IMR-90 (cell line): ENCODE measurements around the gene ARL10. TPM values are rescaled to one million over a fixed set of nuclear protein-coding genes. Genes with fewer than 3 reads are reported as not detected.

Experiments used
- ATAC-seq: fragments of 200-7000 bp; cut with Tn5 transposase; 2 replicates; pipeline ENCODE4 v1.9.1; 2020; ENCODE audit warnings: low read depth, mild to moderate bottlenecking, moderate library complexity
- BruUV-seq: library from RNA; stranded (reverse); fragments of 400-500 nt; replicated peaks from 2 replicates; lab custom pipeline; 2021; lab: Mats Ljungman, UMichigan
- CTCF ChIA-PET: fragments of 300-600 bp; formaldehyde crosslinking; extraction: SDS; loops from one replicate; lab custom pipeline; 2021; ENCODE audit warnings: antibody characterized with exemption; lab: Yijun Ruan, JAX
- POLR2A ChIA-PET: fragments of 300-600 bp; sonication (Branson Sonifier 250); formaldehyde crosslinking; loops from one replicate; lab custom pipeline; 2022; ENCODE audit warnings: antibody characterized with exemption; ENCODE audit not compliant: unreplicated experiment; lab: Charles Lee
- DNase-seq: peaks from one replicate; pipeline ENCODE4 v3.0.0; 2013
- H2AFZ ChIP-seq: replicated peaks from 2 replicates; pipeline ENCODE3; 2013; ENCODE audit warnings: low read length, mild to moderate bottlenecking; ENCODE audit not compliant: poor library complexity
- H2AK5ac ChIP-seq: 2 replicates; pipeline ENCODE4 v1.6.1; 2013; ENCODE audit warnings: low read depth, low read length, inconsistent platforms
- H2AK9ac ChIP-seq: replicated peaks from 2 replicates; pipeline ENCODE3; 2013; ENCODE audit warnings: mild to moderate bottlenecking, low read depth, low read length, moderate library complexity; ENCODE audit not compliant: poor library complexity
- H2BK120ac ChIP-seq: 2 replicates; pipeline ENCODE4 v1.6.1; 2013; ENCODE audit warnings: low read depth, low read length, inconsistent platforms
- H2BK15ac ChIP-seq: 3 replicates; pipeline ENCODE4 v1.6.1; 2013; ENCODE audit warnings: low read depth, low read length, inconsistent platforms
- H2BK20ac ChIP-seq: 2 replicates; pipeline ENCODE4 v1.6.1; 2013; ENCODE audit warnings: low read depth, mild to moderate bottlenecking, inconsistent platforms, low read length, moderate library complexity
- H2BK5ac ChIP-seq: 2 replicates; pipeline ENCODE4 v1.6.1; 2013; ENCODE audit warnings: mild to moderate bottlenecking, low read depth, low read length, inconsistent platforms; ENCODE audit not compliant: poor library complexity, severe bottlenecking
- H3K14ac ChIP-seq: replicated peaks from 2 replicates; pipeline ENCODE4 v1.6.1; 2013; ENCODE audit warnings: low read depth, low read length, inconsistent platforms
- H3K18ac ChIP-seq: 2 replicates; pipeline ENCODE4 v1.6.1; 2013; ENCODE audit warnings: low read depth, low read length, control low read depth
- H3K23ac ChIP-seq: 2 replicates; pipeline ENCODE4 v1.6.1; 2013; ENCODE audit warnings: low read depth, low read length, inconsistent platforms
- H3K27ac ChIP-seq: 2 replicates; pipeline ENCODE4 v1.5.1; 2013; ENCODE audit warnings: mild to moderate bottlenecking, control low read depth, low read length; ENCODE audit not compliant: insufficient read depth
- H3K27me3 ChIP-seq: 2 replicates; pipeline ENCODE4 v1.6.1; 2013; ENCODE audit warnings: low read length; ENCODE audit not compliant: control insufficient read depth, insufficient read depth
- H3K36me3 ChIP-seq: 2 replicates; pipeline ENCODE4 v1.6.1; 2013; ENCODE audit warnings: low read length, mixed read lengths; ENCODE audit not compliant: control insufficient read depth, insufficient read depth
- H3K4ac ChIP-seq: 2 replicates; pipeline ENCODE4 v1.6.1; 2013; ENCODE audit warnings: low read depth, low read length, inconsistent platforms
- H3K4me1 ChIP-seq: 2 replicates; pipeline ENCODE4 v1.6.1; 2013; ENCODE audit warnings: low read length, mixed read lengths; ENCODE audit not compliant: control insufficient read depth, insufficient read depth
- H3K4me2 ChIP-seq: 2 replicates; pipeline ENCODE4 v1.6.1; 2013; ENCODE audit warnings: low read depth, mild to moderate bottlenecking, control low read depth, low read length, moderate library complexity
- H3K4me3 ChIP-seq: 2 replicates; pipeline ENCODE4 v1.5.1; 2013; ENCODE audit warnings: low read depth, mild to moderate bottlenecking, control low read depth, low read length, moderate library complexity; ENCODE audit not compliant: insufficient read depth
- H3K56ac ChIP-seq: 2 replicates; pipeline ENCODE4 v1.6.1; 2013; ENCODE audit warnings: low read length, inconsistent platforms; ENCODE audit not compliant: insufficient read depth; ENCODE audit errors: extremely low read depth
- H3K79me1 ChIP-seq, 2 experiments: 2 replicates each; pipeline ENCODE4 v1.6.1; 2013; ENCODE audit warnings: low read length in 2 of 2, inconsistent platforms in 1 of 2, low read depth in 1 of 2
- H3K9ac ChIP-seq: 2 replicates; pipeline ENCODE4 v1.6.1; 2013; ENCODE audit warnings: low read depth, low read length, control low read depth
- H3K9me1 ChIP-seq: 2 replicates; pipeline ENCODE4 v1.6.1; 2013; ENCODE audit warnings: low read length, inconsistent platforms; ENCODE audit not compliant: insufficient read depth
- H3K9me3 ChIP-seq: 2 replicates; pipeline ENCODE4 v1.6.1; 2013; ENCODE audit warnings: low read length; ENCODE audit not compliant: control insufficient read depth, insufficient read depth
- H4K20me1 ChIP-seq: 2 replicates; pipeline ENCODE4 v1.6.1; 2013; ENCODE audit warnings: low read length, inconsistent platforms; ENCODE audit not compliant: insufficient read depth
- H4K5ac ChIP-seq: 2 replicates; pipeline ENCODE4 v1.6.1; 2013; ENCODE audit warnings: mild to moderate bottlenecking, low read depth, low read length, control low read depth
- H4K8ac ChIP-seq, 2 experiments: 2 replicates each; pipeline ENCODE4 v1.6.1; 2013; ENCODE audit warnings: low read depth in 2 of 2, low read length in 2 of 2, control low read depth in 1 of 2, inconsistent platforms in 1 of 2
- H4K91ac ChIP-seq: 2 replicates; pipeline ENCODE4 v1.6.1; 2013; ENCODE audit warnings: low read depth, low read length, inconsistent platforms; ENCODE audit not compliant: insufficient read depth
- CEBPB ChIP-seq: IDR thresholded peaks from 2 replicates; pipeline ENCODE4 v1.6.1; 2012; ENCODE audit warnings: low read depth, low read length, improper control_type of control experiment
- CTCF ChIP-seq: conservative IDR thresholded peaks from 2 replicates; pipeline ENCODE4 v1.5.1; 2012; ENCODE audit warnings: mild to moderate bottlenecking, low read depth, low read length, improper control_type of control experiment
- FOS ChIP-seq: fragments of 150-350 bp; IDR thresholded peaks from 2 replicates; pipeline ENCODE4 v1.6.1; 2016; ENCODE audit warnings: low read depth, low read length
- MAFK ChIP-seq: IDR thresholded peaks from 2 replicates; pipeline ENCODE4 v1.6.1; 2012; ENCODE audit warnings: low read depth, low read length, improper control_type of control experiment
- MXI1 ChIP-seq: IDR thresholded peaks from 2 replicates; pipeline ENCODE4 v1.6.1; 2012; ENCODE audit warnings: low read depth, mild to moderate bottlenecking, low read length, moderate library complexity, borderline replicate concordance
- USF2 ChIP-seq: fragments of 150-350 bp; IDR thresholded peaks from 2 replicates; pipeline ENCODE4 v1.6.1; 2017; ENCODE audit warnings: mild to moderate bottlenecking, antibody characterized with exemption, low read length, low read depth
- WGBS, 2 experiments: methylation state at CpG; one replicate each; pipeline versions ENCODE4 v1.1.5 to v1.1.7; 2013; ENCODE audit warnings: missing lambda C conversion rate in 2 of 2; ENCODE audit not compliant: insufficient read length in 1 of 2; ENCODE audit errors: extremely low coverage in 2 of 2; 5-methylcytosine and 5-hydroxymethylcytosine counted together
- dilution Hi-C: fragments of 300-500 bp; cut with HindIII; formaldehyde crosslinking; loops from one replicate; pipeline ENCODE4 v1.14.3; 2018; ENCODE audit warnings: low sequenced_read_pairs; ENCODE audit not compliant: unreplicated experiment
- in situ Hi-C: fragments of 300-500 bp; cut with MboI; formaldehyde crosslinking; loops from 3 replicates; pipeline ENCODE4 v1.14.3; 2019; ENCODE audit warnings: low sequenced_read_pairs, inconsistent platforms, mixed read lengths
- intact Hi-C: fragments of 100-400 bp; cut with micrococcal nuclease; formaldehyde crosslinking; loops from 2 replicates; pipeline ENCODE4 v1.10.0; 2022
- polyA plus RNA-seq, 3 experiments: library from polyadenylated mRNA; depleted of rRNA; stranded (reverse); fragments of >200 nt; gene quantifications; 2 replicates each; pipeline ENCODE4 v1.2.3, GENCODE V29; 2012; ENCODE audit warnings: low replicate concordance in 1 of 3
- total RNA-seq: library from RNA; depleted of rRNA; stranded (reverse); fragments of >200 nt; gene quantifications from 2 replicates; pipeline ENCODE4 v1.2.3, GENCODE V29; 2012

The ARL10 gene
- total and polyA plus RNA-seq, 2 of the 4 experiments (the other 2 are of a cell fraction): 3.6 to 6.0 TPM

- BruUV-seq: no TSS peak
- Histone ChIP-seq H2BK15ac (no peak overlapping the region), H3K9me1 (peaks cover 16% of the 10 kb centered on the region), H3K9me3 (no peaks in the 10 kb centered on the region), H3K18ac (no peak overlapping the region), H2BK120ac (no peak overlapping the region), H3K4me3 (no peak overlapping the region), H4K8ac (no peak overlapping the region), H2AFZ (peak overlapping the region; percentile 29), H3K27me3 (no peaks in the 10 kb centered on the region), H3K4ac (no peak overlapping the region), H2BK5ac (no peak overlapping the region), H3K4me1 (peaks cover 11% of the 10 kb centered on the region), H2BK20ac (no peak overlapping the region), H4K5ac (no peak overlapping the region), H3K79me1 (peaks cover 27 to 59% of the 10 kb centered on the region in 2 experiments), H3K36me3 (peaks cover 6% of the 10 kb centered on the region), H2AK5ac (no peak overlapping the region), H3K9ac (no peak overlapping the region; the same call in 1 of the 2 replicates), H3K4me2 (no peak overlapping the region), H3K27ac (no peak overlapping the region), H4K20me1 (peaks cover 45% of the 10 kb centered on the region), H3K14ac (no peak overlapping the region), H3K23ac (peak overlapping the region; percentile 53; the same call in 1 of the 2 replicates), H3K56ac (no peak overlapping the region), H4K91ac (no peak overlapping the region; the same call in 1 of the 2 replicates), H2AK9ac (no peak overlapping the region)
- ChIA-PET CTCF (no interaction called here), POLR2A (no interaction called here)
- TF ChIP-seq MAFK: peak; percentile 18; the same call in 1 of the 2 replicates
- TF ChIP-seq CEBPB: no peak
- no peak for TF ChIP-seq USF2
- TF ChIP-seq FOS: no peak
- no peak for TF ChIP-seq CTCF
- no peak for TF ChIP-seq MXI1
- WGBS, 2 experiments: 93% methylated on average over 5 of the region's 7 CpGs; no CpG with 5 or more reads in 1 of the 2 experiments
- DNase-seq (no peak), ATAC-seq (no peak)
- dilution Hi-C loops: no loop called here
- intact Hi-C loops: loop anchor here (10.0 kb wide), 1 partner anchor 231 kb away; the partner anchor contains the start of gene TSPAN17
- in situ Hi-C loops: no loop called here
Measured at GRCh38 chr5:176413709-176414191, 48.5 kb downstream of the ARL10 start.
